Activated T-cell treated with anti-CD3 and anti-CD28 coated beads, Interleukin-2, amount 50 U/mL, for 48 hours (primary cell): ENCODE data around the gene DLGAP1.

Experiments used
- DNase-seq, 2 experiments: peaks; one replicate each; pipeline ENCODE4 v3.0.0-alpha.2; 2020

The DLGAP1 gene

DNA sequence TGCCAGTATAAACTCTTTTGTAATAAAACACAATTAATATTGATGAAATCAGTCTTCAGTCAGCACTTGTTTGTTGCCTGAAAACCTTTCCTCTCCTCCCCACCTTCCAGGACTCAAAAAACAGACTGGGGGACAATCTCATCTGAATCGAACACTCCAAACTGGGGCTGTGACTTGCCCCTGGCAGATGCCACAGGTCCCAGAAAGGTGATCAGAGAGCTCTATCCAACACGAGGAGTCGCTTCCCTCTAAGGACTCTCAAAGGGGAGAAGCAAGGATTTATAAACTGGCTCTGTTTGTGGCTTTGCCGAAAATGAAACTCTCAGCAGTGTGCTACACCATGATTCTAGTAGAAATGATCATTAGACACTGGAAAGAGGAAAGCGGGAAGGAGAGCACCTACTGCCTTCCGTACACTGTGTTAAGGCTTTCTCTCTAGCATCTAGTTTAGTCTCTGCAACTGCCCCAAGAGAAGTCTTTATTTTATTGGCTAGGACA is 805.9 kb downstream of the DLGAP1 start:
- no peak for DNase-seq

- DNase-seq = no peak
Measured at GRCh38 chr18:3648641-3649040, 806.5 kb downstream of the DLGAP1 start.

- DNase-seq = no peak
Measured at GRCh38 chr18:3648200-3648599, 806.9 kb downstream of the DLGAP1 start.

DNA sequence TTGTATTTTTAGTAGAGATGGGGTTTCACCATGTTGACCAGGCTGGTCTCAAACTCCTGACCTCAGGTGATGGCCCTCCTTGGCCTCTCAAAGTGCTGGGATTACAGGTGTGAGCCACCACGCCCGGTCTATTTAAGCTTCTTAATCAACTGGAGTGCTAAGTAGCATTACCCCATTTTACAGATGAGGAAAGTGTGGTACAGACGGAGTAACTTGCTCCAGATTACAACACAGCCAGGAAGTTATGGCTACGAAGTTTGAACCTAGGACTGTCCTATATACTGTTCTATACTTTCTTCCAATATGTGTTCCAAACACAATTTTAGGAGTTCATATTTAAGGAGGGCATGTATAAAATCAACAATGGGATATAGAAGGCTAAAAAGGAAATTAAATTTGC is 807.5 kb downstream of the DLGAP1 start:
- no peak for DNase-seq

GRCh38 chr18:3645384-3646156 is 809.5 kb downstream of the DLGAP1 start:
- DNase-seq = no peak

- no peak for DNase-seq
Measured at GRCh38 chr18:3634250-3634939, 820.7 kb downstream of the DLGAP1 start.

DNA sequence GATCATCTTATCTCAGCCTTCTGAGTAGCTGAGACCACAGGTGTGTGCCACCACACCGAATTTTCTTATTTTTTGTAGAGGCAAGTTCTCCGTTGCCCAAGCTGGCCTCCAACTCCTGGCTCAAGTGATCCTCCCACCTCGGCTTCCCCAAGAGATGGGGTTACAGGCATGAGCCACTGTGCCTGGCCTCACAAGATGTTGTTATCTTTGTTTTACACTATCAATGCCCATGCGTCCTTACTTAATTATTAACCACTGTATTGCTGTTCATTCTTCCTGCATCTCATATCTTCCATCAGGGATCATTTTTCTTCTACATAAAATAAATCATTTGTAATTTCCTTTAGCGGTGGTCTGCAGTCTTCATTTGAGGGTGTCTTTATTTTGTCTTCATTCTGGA is 823.2 kb downstream of the DLGAP1 start:
- DNase-seq = no peak

DNA sequence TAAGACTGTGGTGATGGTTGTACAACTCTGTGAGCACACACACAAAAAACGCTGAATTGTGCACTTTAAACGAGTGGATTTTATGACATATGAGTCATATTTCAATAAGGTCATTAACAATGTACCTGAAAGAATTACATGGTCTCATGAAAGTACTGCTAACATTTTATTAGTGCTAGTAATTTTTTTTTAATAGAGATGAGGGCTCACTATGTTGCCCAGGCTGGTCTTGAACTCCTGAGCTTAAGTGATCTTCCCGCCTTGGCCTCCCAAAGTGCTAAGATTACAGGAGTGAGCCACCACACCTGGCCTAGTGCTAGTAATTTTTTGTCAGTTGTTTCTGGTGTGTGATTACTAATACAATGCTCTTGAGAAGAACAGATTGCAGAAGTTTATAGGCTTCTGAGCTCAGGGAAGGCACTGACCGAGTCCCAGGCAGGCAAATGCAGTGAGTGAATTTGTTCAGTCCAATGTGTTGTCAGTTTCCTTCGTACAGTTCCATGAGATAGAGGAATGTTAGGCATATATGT is 828.1 kb downstream of the DLGAP1 start:
- DNase-seq = no peak

GRCh38 chr18:3625742-3626091 is 829.4 kb downstream of the DLGAP1 start:
- DNase-seq = no peak

GRCh38 chr18:3624935-3625741 is 830.0 kb downstream of the DLGAP1 start:
- peak; percentile 76 to 81 for DNase-seq

DNA sequence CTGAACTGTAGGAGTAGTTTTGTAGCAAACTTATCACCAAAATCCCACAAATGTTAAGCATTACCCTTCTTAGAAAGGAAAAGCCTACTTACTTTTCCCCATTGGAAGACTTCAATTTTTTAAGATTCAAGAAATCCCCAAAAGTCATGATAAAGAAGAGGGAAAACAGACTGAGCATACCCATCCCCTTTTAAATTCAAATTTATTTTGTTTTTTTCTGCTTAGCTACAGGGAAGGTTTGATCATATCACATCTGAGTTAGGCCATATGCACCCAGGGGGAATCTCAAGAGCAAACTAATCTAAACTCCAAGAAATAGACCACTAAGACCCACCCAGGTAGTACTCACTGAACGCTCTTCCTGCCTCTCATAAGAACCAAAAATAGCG is 830.6 kb downstream of the DLGAP1 start:
- no peak for DNase-seq

DNA sequence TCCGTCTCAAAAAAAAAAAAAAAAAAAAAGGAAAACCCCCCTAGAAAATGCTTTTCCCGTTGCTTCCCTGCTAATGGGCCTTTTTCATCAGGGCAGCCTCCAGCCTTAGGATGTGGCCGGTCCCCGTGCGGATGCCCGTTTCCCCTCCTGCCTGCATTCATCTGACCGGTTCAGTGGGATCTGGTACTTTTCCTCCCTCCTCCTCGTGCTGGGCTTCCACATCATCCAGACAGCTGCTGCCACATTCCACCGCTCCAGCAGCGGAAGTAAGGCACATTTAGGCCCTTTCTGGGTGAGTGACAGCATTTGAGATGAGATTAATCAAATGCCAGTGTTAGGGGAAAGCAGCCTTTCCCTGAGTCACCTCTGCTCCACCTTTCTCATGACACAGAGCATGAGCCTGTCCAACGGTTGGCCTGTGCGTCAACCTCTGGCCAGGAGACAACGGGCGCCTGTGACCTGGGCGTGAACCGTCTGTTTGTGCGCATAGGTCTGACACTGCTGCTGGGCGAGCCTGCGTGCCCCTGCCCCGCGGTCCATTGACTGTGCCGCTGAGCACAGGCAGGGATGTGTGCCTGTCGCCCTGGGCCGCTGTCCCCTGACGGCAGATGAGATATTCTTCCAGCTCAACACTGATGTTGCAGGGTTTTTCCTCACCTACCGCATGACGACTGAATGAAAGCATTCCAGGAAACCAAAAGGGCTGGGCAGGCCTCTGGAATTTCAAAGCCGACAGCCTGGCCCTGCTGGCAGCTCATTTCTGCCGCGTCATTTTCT is 831.1 kb downstream of the DLGAP1 start:
- peak; percentile 47 to 51 for DNase-seq

- DNase-seq = no peak
Measured at GRCh38 chr18:3620146-3621119, 834.7 kb downstream of the DLGAP1 start.

GRCh38 chr18:3619746-3620145 is 835.4 kb downstream of the DLGAP1 start:
- DNase-seq = no peak

DNA sequence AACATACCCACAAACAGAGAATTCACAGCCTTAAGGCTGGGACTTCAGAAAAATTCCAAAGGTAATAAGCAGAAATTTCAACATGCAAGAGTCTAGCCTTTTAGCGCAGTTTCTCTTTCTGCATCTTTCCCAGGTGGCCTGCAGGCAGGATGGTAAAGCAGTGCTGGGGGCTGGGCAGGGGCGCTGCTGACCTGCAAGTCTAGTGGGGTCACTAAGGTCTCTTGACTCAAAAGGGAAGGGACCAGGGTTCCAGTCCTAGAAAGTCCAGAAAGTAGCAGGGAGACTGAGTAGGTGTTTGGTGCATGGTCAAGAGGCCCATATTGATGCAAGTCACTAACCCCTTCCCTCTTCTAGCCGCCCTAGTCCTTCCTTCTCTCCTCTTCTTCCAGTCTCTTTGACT is 835.9 kb downstream of the DLGAP1 start:
- DNase-seq = no peak

DNA sequence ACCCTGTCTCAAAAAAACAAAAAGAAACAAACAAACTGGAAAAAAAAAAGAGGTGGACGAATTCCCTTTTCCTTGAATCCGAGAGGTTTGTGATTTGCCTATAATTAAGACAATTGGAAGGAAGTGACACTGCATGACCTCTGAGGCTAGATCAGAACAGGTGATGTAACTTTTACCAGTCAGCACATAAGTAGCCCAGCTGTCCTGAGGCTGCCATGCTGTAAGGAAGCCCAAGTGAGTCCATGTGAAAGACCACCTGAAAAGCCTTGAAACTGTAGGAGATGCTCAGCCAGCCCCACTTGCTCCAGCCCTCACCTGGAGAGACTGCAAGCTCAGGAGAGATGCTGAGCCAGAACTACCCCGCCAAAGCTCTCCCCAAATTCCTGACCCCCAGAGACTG is 838.4 kb downstream of the DLGAP1 start:
- no peak for DNase-seq

DNA sequence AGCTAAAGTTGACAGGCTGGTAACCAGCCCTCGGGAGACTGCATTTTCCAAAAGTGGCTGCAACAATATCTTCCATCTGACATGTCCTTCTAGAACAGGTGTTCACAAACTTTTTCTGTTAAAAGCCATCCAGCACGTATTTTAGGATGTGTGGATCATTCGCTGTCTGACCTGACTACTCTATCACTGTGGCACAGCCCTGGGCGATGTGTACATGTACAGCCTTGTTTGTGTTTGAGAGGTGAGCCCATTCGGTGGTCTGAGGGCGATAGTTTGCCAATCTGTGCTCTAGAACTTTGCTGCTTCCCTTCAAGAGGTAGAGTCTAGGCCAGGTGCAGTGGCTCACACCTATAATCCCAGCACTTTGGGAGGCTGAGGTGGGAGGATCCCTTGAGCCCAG is 839.0 kb downstream of the DLGAP1 start:
- DNase-seq = no peak

GRCh38 chr18:3615374-3615985 is 839.6 kb downstream of the DLGAP1 start:
- DNase-seq = no peak

DNA sequence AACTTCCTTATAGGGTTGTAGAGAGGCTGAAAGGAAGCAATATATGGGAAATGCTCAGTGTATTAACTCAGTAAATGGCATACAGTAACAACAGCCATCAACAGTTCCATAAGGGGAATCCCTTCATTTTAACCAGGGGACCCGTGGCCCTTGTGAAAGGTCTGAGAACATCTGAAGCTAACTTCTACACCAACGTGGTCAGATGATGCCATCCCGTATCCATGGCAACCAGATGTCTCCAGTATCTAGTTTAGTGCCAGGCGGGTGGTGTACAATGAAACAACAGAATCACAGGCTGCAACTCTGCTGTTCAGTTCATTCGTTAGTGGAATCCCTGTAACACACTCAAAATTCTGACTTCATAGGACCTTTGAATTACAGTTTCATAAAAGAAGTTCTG is 842.8 kb downstream of the DLGAP1 start:
- no peak for DNase-seq

GRCh38 chr18:3611313-3612090 is 843.6 kb downstream of the DLGAP1 start:
- no peak for DNase-seq
